ENCODE results near the gene SACM1L.

Gene SACM1L

GRCh38 chr3:45670436-45670835, 18.8 kb upstream of the SACM1L start:
- no peak for TF ChIP-seq ZNF274 (IDR thresholded peaks at IDR 0.05; ENCODE audit: low read depth, low read length)
- no peak for TF ChIP-seq YY1 (IDR thresholded peaks at IDR 0.05; ENCODE audit: insufficient read depth, insufficient read length)
- TF ChIP-seq SUZ12 (IDR thresholded peaks at IDR 0.05; ENCODE audit: extremely low read depth, insufficient read depth, insufficient read length): no peak
- H3K4me1 ChIP-seq (ENCODE audit: insufficient read depth, insufficient read length): peaks cover 2% of the 10 kb centered on the region
- H3K36me3 ChIP-seq (ENCODE audit: insufficient read depth, insufficient read length, low read length): peaks cover 87% of the 10 kb centered on the region
- no peaks in the 10 kb centered on the region for H3K27me3 ChIP-seq (ENCODE audit: insufficient read depth, insufficient read length)
- no peak overlapping the region for H3K4me3 ChIP-seq (ENCODE audit: insufficient read length, low read depth)
- no peak for DNase-seq (ENCODE audit: low read depth, low spot score)
- H3K9me3 ChIP-seq (ENCODE audit: insufficient read depth, low read length): no peaks in the 10 kb centered on the region
- H3K9ac ChIP-seq (ENCODE audit: insufficient read length, low read depth): no peak overlapping the region

- H3K4me1 ChIP-seq (ENCODE audit: insufficient read depth, insufficient read length): peaks cover 2% of the 10 kb centered on the region
- H3K9ac ChIP-seq (ENCODE audit: insufficient read length, low read depth): no peak overlapping the region
- DNase-seq (ENCODE audit: low read depth, low spot score): no peak
- H3K36me3 ChIP-seq (ENCODE audit: insufficient read depth, insufficient read length, low read length): peaks cover 85% of the 10 kb centered on the region
- no peaks in the 10 kb centered on the region for H3K9me3 ChIP-seq (ENCODE audit: insufficient read depth, low read length)
- no peak overlapping the region for H3K4me3 ChIP-seq (ENCODE audit: insufficient read length, low read depth)
- no peak for TF ChIP-seq ZNF274 (IDR thresholded peaks at IDR 0.05; ENCODE audit: low read depth, low read length)
- no peak for TF ChIP-seq SUZ12 (IDR thresholded peaks at IDR 0.05; ENCODE audit: extremely low read depth, insufficient read depth, insufficient read length)
- TF ChIP-seq YY1 (IDR thresholded peaks at IDR 0.05; ENCODE audit: insufficient read depth, insufficient read length): no peak
- H3K27me3 ChIP-seq (ENCODE audit: insufficient read depth, insufficient read length): no peaks in the 10 kb centered on the region
Observed at GRCh38 chr3:45670991-45671390, 18.2 kb upstream of the SACM1L start.

GRCh38 chr3:45673273-45673672, 15.9 kb upstream of the SACM1L start:
- Histone ChIP-seq H3K27me3 (ENCODE audit: insufficient read depth, insufficient read length) (no peaks in the 10 kb centered on the region), H3K9ac (ENCODE audit: insufficient read length, low read depth) (no peak overlapping the region), H3K4me1 (ENCODE audit: insufficient read depth, insufficient read length) (peaks cover 6% of the 10 kb centered on the region), H3K36me3 (ENCODE audit: insufficient read depth, insufficient read length, low read length) (peaks cover 81% of the 10 kb centered on the region), H3K9me3 (ENCODE audit: insufficient read depth, low read length) (no peaks in the 10 kb centered on the region), H3K4me3 (ENCODE audit: insufficient read length, low read depth) (no peak overlapping the region)
- DNase-seq (ENCODE audit: low read depth, low spot score): no peak
- no peak for TF ChIP-seq ZNF274 (IDR thresholded peaks at IDR 0.05; ENCODE audit: low read depth, low read length)
- no peak for TF ChIP-seq SUZ12 (IDR thresholded peaks at IDR 0.05; ENCODE audit: extremely low read depth, insufficient read depth, insufficient read length)
- no peak for TF ChIP-seq YY1 (IDR thresholded peaks at IDR 0.05; ENCODE audit: insufficient read depth, insufficient read length)

GRCh38 chr3:45676325-45677032, 12.7 kb upstream of the SACM1L start:
- H3K4me1 ChIP-seq (ENCODE audit: insufficient read depth, insufficient read length): peaks cover 6% of the 10 kb centered on the region
- peaks cover 73% of the 10 kb centered on the region for H3K36me3 ChIP-seq (ENCODE audit: insufficient read depth, insufficient read length, low read length)
- no peak overlapping the region for H3K9ac ChIP-seq (ENCODE audit: insufficient read length, low read depth)
- H3K27me3 ChIP-seq (ENCODE audit: insufficient read depth, insufficient read length): no peaks in the 10 kb centered on the region
- H3K4me3 ChIP-seq (ENCODE audit: insufficient read length, low read depth): no peak overlapping the region
- no peak for DNase-seq (ENCODE audit: low read depth, low spot score)
- TF ChIP-seq SUZ12 (IDR thresholded peaks at IDR 0.05; ENCODE audit: extremely low read depth, insufficient read depth, insufficient read length): no peak
- no peak for TF ChIP-seq ZNF274 (IDR thresholded peaks at IDR 0.05; ENCODE audit: low read depth, low read length)
- TF ChIP-seq YY1 (IDR thresholded peaks at IDR 0.05; ENCODE audit: insufficient read depth, insufficient read length): no peak
- H3K9me3 ChIP-seq (ENCODE audit: insufficient read depth, low read length): no peaks in the 10 kb centered on the region

GRCh38 chr3:45677033-45677446, 12.2 kb upstream of the SACM1L start:
- DNase-seq (ENCODE audit: low read depth, low spot score): no peak
- Histone ChIP-seq H3K9ac (ENCODE audit: insufficient read length, low read depth) (no peak overlapping the region), H3K4me1 (ENCODE audit: insufficient read depth, insufficient read length) (peaks cover 6% of the 10 kb centered on the region), H3K36me3 (ENCODE audit: insufficient read depth, insufficient read length, low read length) (peaks cover 68% of the 10 kb centered on the region), H3K27me3 (ENCODE audit: insufficient read depth, insufficient read length) (no peaks in the 10 kb centered on the region), H3K9me3 (ENCODE audit: insufficient read depth, low read length) (no peaks in the 10 kb centered on the region), H3K4me3 (ENCODE audit: insufficient read length, low read depth) (no peak overlapping the region)
- no peak for TF ChIP-seq YY1 (IDR thresholded peaks at IDR 0.05; ENCODE audit: insufficient read depth, insufficient read length)
- no peak for TF ChIP-seq SUZ12 (IDR thresholded peaks at IDR 0.05; ENCODE audit: extremely low read depth, insufficient read depth, insufficient read length)
- no peak for TF ChIP-seq ZNF274 (IDR thresholded peaks at IDR 0.05; ENCODE audit: low read depth, low read length)

- Histone ChIP-seq H3K4me3 (ENCODE audit: insufficient read length, low read depth) (no peak overlapping the region), H3K27me3 (ENCODE audit: insufficient read depth, insufficient read length) (no peaks in the 10 kb centered on the region), H3K36me3 (ENCODE audit: insufficient read depth, insufficient read length, low read length) (peaks cover 60% of the 10 kb centered on the region), H3K4me1 (ENCODE audit: insufficient read depth, insufficient read length) (peaks cover 6% of the 10 kb centered on the region), H3K9ac (ENCODE audit: insufficient read length, low read depth) (no peak overlapping the region), H3K9me3 (ENCODE audit: insufficient read depth, low read length) (peaks cover 3% of the 10 kb centered on the region; the same call in 1 of the 2 replicates)
- TF ChIP-seq SUZ12 (IDR thresholded peaks at IDR 0.05; ENCODE audit: extremely low read depth, insufficient read depth, insufficient read length) (no peak), YY1 (IDR thresholded peaks at IDR 0.05; ENCODE audit: insufficient read depth, insufficient read length) (no peak), ZNF274 (IDR thresholded peaks at IDR 0.05; ENCODE audit: low read depth, low read length) (no peak)
- no peak for DNase-seq (ENCODE audit: low read depth, low spot score)
Observed at GRCh38 chr3:45677841-45678240, 11.4 kb upstream of the SACM1L start.

- DNase-seq (ENCODE audit: low read depth, low spot score): no peak
- no peak for TF ChIP-seq YY1 (IDR thresholded peaks at IDR 0.05; ENCODE audit: insufficient read depth, insufficient read length)
- TF ChIP-seq ZNF274 (IDR thresholded peaks at IDR 0.05; ENCODE audit: low read depth, low read length): no peak
- TF ChIP-seq SUZ12 (IDR thresholded peaks at IDR 0.05; ENCODE audit: extremely low read depth, insufficient read depth, insufficient read length): no peak
- peaks cover 47% of the 10 kb centered on the region for H3K36me3 ChIP-seq (ENCODE audit: insufficient read depth, insufficient read length, low read length)
- H3K4me1 ChIP-seq (ENCODE audit: insufficient read depth, insufficient read length): peaks cover 4% of the 10 kb centered on the region
- H3K27me3 ChIP-seq (ENCODE audit: insufficient read depth, insufficient read length): no peaks in the 10 kb centered on the region
- no peak overlapping the region for H3K4me3 ChIP-seq (ENCODE audit: insufficient read length, low read depth)
- H3K9me3 ChIP-seq (ENCODE audit: insufficient read depth, low read length): peaks cover 9% of the 10 kb centered on the region; the same call in 1 of the 2 replicates
- no peak overlapping the region for H3K9ac ChIP-seq (ENCODE audit: insufficient read length, low read depth)
Observed at GRCh38 chr3:45679805-45680204, 9.4 kb upstream of the SACM1L start.
